K562 (cell line): ENCODE measurements around the gene EMP2. TPM values are rescaled to one million over a fixed set of nuclear protein-coding genes. Genes with fewer than 3 reads are reported as not detected.
A peak's percentile ranks its signal among the peaks of the same experiment; 100 is the strongest.

Experiments used
- CBX3 ChIP-seq, 2 experiments: IDR thresholded peaks; 1 replicate in 1 of 2; 2 replicates in 1 of 2; pipeline ENCODE4 v1.6.1; 2012; ENCODE audit warnings: inconsistent platforms in 2 of 2, low read length in 2 of 2, borderline replicate concordance in 1 of 2, control low read depth in 1 of 2
- CHD1 ChIP-seq: fragments of 200-600 bp; sonication (generic); IDR thresholded peaks from one replicate; pipeline ENCODE4 v1.6.1; 2012; ENCODE audit warnings: mild to moderate bottlenecking, moderate library complexity, low read length, inconsistent platforms
- CREB1 ChIP-seq, 2 experiments: sonication (generic) in 1 of 2; formaldehyde crosslinking in 1 of 2; IDR thresholded peaks; 2 replicates each; pipeline versions ENCODE4 v1.6.1 to v1.8.0; 2012 to 2022; ENCODE audit warnings: inconsistent platforms in 1 of 2, mild to moderate bottlenecking in 1 of 2, missing genetic modification reagents in 1 of 2, moderate library complexity in 1 of 2
- DPF2 ChIP-seq: fragments of 450-650 bp; IDR thresholded peaks from 2 replicates; pipeline ENCODE4 v1.6.1; 2016
- FOS ChIP-seq: IDR thresholded peaks from 3 replicates; pipeline ENCODE4 v1.6.1; 2011; ENCODE audit not compliant: insufficient read length; ENCODE audit errors: extremely low read depth
- FOXM1 ChIP-seq, 2 experiments: fragments of 450-650 bp in 1 of 2; sonication (generic) in 1 of 2; formaldehyde crosslinking in 1 of 2; IDR thresholded peaks; 2 replicates each; pipeline versions ENCODE4 v1.6.1 to v1.9.0; 2017 to 2022; ENCODE audit warnings: low read depth in 2 of 2, mild to moderate bottlenecking in 2 of 2, missing genetic modification reagents in 1 of 2, moderate library complexity in 1 of 2
- GABPA ChIP-seq: fragments of 200-800 bp; sonication (Bioruptor generic); conservative IDR thresholded peaks from 2 replicates; pipeline ENCODE4 v1.6.1; 2016; ENCODE audit warnings: low read depth, missing genetic modification characterization, missing compliant biosample characterization
- LARP7 ChIP-seq: fragments of 450-650 bp; IDR thresholded peaks from 2 replicates; pipeline ENCODE4 v1.6.1; 2016
- LCOR ChIP-seq: sonication (generic); formaldehyde crosslinking; IDR thresholded peaks from 2 replicates; pipeline ENCODE4 v1.8.0; 2022; ENCODE audit warnings: mild to moderate bottlenecking, missing genetic modification reagents
- LEF1 ChIP-seq: fragments of 450-650 bp; IDR thresholded peaks from 2 replicates; pipeline ENCODE4 v1.6.1; 2016; ENCODE audit warnings: mild to moderate bottlenecking
- MAZ ChIP-seq, 2 experiments: fragments of 450-650 bp in 1 of 2; sonication (generic) in 1 of 2; formaldehyde crosslinking; IDR thresholded peaks in 1 of 2; conservative IDR thresholded peaks in 1 of 2; 2 replicates each; pipeline versions ENCODE4 v1.4.0 to v1.5.0; 2020; ENCODE audit warnings: mild to moderate bottlenecking in 1 of 2, missing genetic modification reagents in 1 of 2
- NELFE ChIP-seq: IDR thresholded peaks from 2 replicates; pipeline ENCODE4 v1.6.1; 2011; ENCODE audit warnings: mild to moderate bottlenecking; ENCODE audit not compliant: insufficient read depth, insufficient read length
- NR1H2 ChIP-seq: sonication (generic); formaldehyde crosslinking; IDR thresholded peaks from 2 replicates; pipeline ENCODE4 v1.4.0; 2020; ENCODE audit warnings: mild to moderate bottlenecking, missing genetic modification reagents
- NRF1 ChIP-seq, 2 experiments: fragments of 450-650 bp; IDR thresholded peaks in 1 of 2; conservative IDR thresholded peaks in 1 of 2; 2 replicates each; pipeline ENCODE4 v1.6.1; 2014; ENCODE audit warnings: mild to moderate bottlenecking in 2 of 2
- SMAD1 ChIP-seq: fragments of 150-350 bp; IDR thresholded peaks from 2 replicates; pipeline ENCODE4 v1.6.1; 2014; ENCODE audit warnings: low read length, low read depth; ENCODE audit not compliant: partially characterized antibody
- STAT5A ChIP-seq: IDR thresholded peaks from 2 replicates; pipeline ENCODE4 v1.6.1; 2012; ENCODE audit warnings: low read length, inconsistent platforms, borderline replicate concordance
- TAF15 ChIP-seq: fragments of 200-400 bp; formaldehyde crosslinking; IDR thresholded peaks from 2 replicates; pipeline ENCODE4 v1.6.1; 2017; ENCODE audit warnings: mild to moderate bottlenecking, low read depth, low read length, moderate library complexity
- ZKSCAN1 ChIP-seq: fragments of 150-350 bp; IDR thresholded peaks from 2 replicates; pipeline ENCODE4 v1.6.1; 2016; ENCODE audit warnings: low read depth, low read length
- polyA plus RNA-seq, 8 experiments: library from polyadenylated mRNA; depleted of rRNA in 4 of 8; stranded (reverse) in 5 of 8; unstranded in 3 of 8; fragments of >200 nt; fragmentation: Nextera tagmentation in 2 of 8; fragmentation: Illumina TruSeq in 1 of 8; extraction: Ambion mirVana in 2 of 8; extraction: Trizol in 1 of 8; gene quantifications; 2 replicates each; pipeline versions ENCODE4 v1.2.1 to v1.2.3, GENCODE V29; 2011 to 2014; ENCODE audit warnings: inconsistent platforms in 1 of 8, missing spikeins in 1 of 8
- total RNA-seq, 7 experiments: library from RNA; depleted of rRNA in 6 of 7; stranded (reverse); fragments of >200 nt in 6 of 7; fragmentation: Illumina TruSeq in 2 of 7; extraction: Trizol in 2 of 7; gene quantifications; 2 replicates each; pipeline versions ENCODE4 v1.2.1 to v1.2.3, GENCODE V29; 2011 to 2021; ENCODE audit warnings: low replicate concordance in 1 of 7
- TF ChIP-seq, protein P1 (sequence below): IDR thresholded peaks from 3 replicates; pipeline ENCODE4 v1.6.1; 2011; ENCODE audit warnings: borderline replicate concordance, mild to moderate bottlenecking, moderate library complexity; ENCODE audit not compliant: insufficient read length; ENCODE audit errors: extremely low read depth
- TF ChIP-seq, protein P2 (sequence below), 2 experiments: fragments of 450-650 bp; conservative IDR thresholded peaks; 2 replicates each; pipeline ENCODE4 v1.6.1; 2017; ENCODE audit warnings: mild to moderate bottlenecking in 2 of 2, moderate library complexity in 2 of 2
- TF ChIP-seq, protein P3 (sequence below): fragments of 450-650 bp; IDR thresholded peaks from 2 replicates; pipeline ENCODE4 v1.6.1; 2016; ENCODE audit warnings: antibody characterized with exemption

EMP2 gene
- total and polyA plus RNA-seq, 9 of the 15 experiments (the other 6 are each of a cell fraction or from before 2014, with no cell fraction given): 0.73 to 6.2 (median 3.1) TPM

DNA sequence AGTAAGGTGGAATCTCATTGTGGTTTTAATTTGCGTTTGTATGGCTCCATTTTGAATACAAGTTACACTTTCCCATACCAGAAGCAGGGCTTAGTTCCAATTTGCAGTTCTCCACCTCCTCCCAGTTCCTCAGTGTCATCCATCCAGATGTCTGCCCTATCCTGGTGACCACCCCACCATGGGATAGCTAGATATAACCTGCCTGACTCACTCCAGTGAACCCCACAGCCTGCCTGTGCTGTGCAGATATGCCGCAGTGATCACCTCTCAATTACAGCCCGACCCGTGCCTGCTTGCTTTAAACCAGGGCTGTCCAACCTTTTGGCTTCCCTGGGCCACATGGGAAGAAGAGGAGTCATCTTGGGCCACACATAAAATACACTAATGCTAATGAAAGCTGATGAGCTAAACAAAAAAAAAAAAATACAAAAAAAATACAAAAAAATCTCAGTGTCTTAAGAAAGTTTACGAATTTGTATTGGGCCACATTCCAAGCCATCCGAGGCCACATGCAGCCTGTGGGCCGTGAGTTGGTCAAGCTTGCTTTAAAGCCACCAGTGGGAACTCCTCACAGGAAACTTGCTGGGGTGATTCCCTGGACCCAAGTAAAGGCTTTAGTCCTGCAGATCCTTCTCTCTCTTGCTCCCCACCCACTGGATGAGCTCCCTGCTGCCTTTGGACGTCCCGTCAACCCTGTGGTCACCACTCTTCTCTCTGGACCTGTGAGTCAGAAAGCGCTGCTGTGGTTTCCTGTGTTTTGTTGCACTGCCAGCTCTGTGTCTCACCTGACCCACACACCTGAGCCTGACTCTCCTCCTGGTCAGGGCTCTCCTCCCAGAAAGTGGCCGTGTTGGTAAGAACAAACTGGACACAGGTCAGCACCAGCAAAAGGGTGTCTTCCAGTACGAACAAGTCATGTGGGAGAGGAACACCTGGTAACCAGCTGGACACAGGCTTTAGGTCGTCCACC, 83.0 kb downstream of the EMP2 start (continued):
- TF ChIP-seq ZKSCAN1 (peak; percentile 63; the same call in 1 of the 2 replicates), SMAD1 (peak; percentile 69), CHD1 (no peak), LCOR (peak; percentile 72; the same call in 1 of the 2 replicates), NR1H2 (CRISPR knock-in tag) (no peak), DPF2 (peak; percentile 95), STAT5A (peak; percentile 96), GABPA (no peak), NELFE (no peak), LEF1 (peak; percentile 68; the same call in 1 of the 2 replicates), CREB1 (IDR thresholded peaks at IDR 0.05) (peak; percentile 59), CREB1 (CRISPR knock-in tag; IDR thresholded peaks at IDR 0.05) (peak; percentile 59; the same call in 1 of the 2 replicates), FOS (peak; percentile 17), FOXM1 (IDR thresholded peaks at IDR 0.05; ENCODE audit: low read depth) (peak; percentile 93), FOXM1 (CRISPR knock-in tag; IDR thresholded peaks at IDR 0.05; ENCODE audit: low read depth) (no peak), TAF15 (no peak), CBX3 (IDR thresholded peaks at IDR 0.05; ENCODE audit: borderline replicate concordance in 1 of 2, low read length in 2 of 2) (peak in 1 of 2 experiments; percentile 61; a peak in 1 of 3 replicates), NRF1 (conservative IDR thresholded peaks at IDR 0.05 in 1 of 2, IDR thresholded peaks at IDR 0.05 in 1 of 2) (no peak), LARP7 (no peak), MAZ (CRISPR knock-in tag; conservative IDR thresholded peaks at IDR 0.05 in 1 of 2, IDR thresholded peaks at IDR 0.05 in 1 of 2) (peak in 1 of 2 experiments; percentile 67; a peak in 1 of 4 replicates)
- TF ChIP-seq, protein P1, sequence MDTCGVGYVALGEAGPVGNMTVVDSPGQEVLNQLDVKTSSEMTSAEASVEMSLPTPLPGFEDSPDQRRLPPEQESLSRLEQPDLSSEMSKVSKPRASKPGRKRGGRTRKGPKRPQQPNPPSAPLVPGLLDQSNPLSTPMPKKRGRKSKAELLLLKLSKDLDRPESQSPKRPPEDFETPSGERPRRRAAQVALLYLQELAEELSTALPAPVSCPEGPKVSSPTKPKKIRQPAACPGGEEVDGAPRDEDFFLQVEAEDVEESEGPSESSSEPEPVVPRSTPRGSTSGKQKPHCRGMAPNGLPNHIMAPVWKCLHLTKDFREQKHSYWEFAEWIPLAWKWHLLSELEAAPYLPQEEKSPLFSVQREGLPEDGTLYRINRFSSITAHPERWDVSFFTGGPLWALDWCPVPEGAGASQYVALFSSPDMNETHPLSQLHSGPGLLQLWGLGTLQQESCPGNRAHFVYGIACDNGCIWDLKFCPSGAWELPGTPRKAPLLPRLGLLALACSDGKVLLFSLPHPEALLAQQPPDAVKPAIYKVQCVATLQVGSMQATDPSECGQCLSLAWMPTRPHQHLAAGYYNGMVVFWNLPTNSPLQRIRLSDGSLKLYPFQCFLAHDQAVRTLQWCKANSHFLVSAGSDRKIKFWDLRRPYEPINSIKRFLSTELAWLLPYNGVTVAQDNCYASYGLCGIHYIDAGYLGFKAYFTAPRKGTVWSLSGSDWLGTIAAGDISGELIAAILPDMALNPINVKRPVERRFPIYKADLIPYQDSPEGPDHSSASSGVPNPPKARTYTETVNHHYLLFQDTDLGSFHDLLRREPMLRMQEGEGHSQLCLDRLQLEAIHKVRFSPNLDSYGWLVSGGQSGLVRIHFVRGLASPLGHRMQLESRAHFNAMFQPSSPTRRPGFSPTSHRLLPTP: no peak
- TF ChIP-seq, protein P2, sequence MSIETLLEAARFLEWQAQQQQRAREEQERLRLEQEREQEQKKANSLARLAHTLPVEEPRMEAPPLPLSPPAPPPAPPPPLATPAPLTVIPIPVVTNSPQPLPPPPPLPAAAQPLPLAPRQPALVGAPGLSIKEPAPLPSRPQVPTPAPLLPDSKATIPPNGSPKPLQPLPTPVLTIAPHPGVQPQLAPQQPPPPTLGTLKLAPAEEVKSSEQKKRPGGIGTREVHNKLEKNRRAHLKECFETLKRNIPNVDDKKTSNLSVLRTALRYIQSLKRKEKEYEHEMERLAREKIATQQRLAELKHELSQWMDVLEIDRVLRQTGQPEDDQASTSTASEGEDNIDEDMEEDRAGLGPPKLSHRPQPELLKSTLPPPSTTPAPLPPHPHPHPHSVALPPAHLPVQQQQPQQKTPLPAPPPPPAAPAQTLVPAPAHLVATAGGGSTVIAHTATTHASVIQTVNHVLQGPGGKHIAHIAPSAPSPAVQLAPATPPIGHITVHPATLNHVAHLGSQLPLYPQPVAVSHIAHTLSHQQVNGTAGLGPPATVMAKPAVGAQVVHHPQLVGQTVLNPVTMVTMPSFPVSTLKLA (conservative IDR thresholded peaks at IDR 0.05): peak; percentile 46 to 56; a peak in 3 of 4 replicates
- TF ChIP-seq, protein P3, sequence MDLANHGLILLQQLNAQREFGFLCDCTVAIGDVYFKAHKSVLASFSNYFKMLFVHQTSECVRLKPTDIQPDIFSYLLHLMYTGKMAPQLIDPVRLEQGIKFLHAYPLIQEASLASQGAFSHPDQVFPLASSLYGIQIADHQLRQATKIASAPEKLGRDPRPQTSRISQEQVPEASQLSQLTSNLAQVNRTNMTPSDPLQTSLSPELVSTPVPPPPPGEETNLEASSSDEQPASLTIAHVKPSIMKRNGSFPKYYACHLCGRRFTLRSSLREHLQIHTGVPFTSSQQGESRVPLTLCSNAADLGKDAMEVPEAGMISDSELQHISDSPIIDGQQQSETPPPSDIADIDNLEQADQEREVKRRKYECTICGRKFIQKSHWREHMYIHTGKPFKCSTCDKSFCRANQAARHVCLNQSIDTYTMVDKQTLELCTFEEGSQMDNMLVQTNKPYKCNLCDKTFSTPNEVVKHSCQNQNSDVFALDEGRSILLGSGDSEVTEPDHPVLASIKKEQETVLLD: no peak
